Heart right ventricle (tissue), 16 donors: ENCODE data around the gene PRG2. TPM values are rescaled to one million over a fixed set of nuclear protein-coding genes. Genes with fewer than 3 reads are reported as not detected.

Experiments
- ATAC-seq, 8 donors: fragments of 200-7000 bp; cut with Tn5 transposase; one replicate each; pipeline ENCODE4 v1.9.1; 2020; ENCODE audit warnings: mild to moderate bottlenecking in 8 of 8, moderate library complexity in 8 of 8, moderate number of reproducible peaks in 1 of 8
- DNase-seq, 2 donors: peaks; one replicate each; pipeline ENCODE4 v3.0.0-alpha.2; 2020
- H3K27ac ChIP-seq, 10 donors: fragments of 200-600 bp; sonication (generic) in 2 of 10; one replicate each; pipeline versions ENCODE4 v1.5.0 to v1.8.0; 2020 to 2022; ENCODE audit warnings: mild to moderate bottlenecking in 3 of 10
- H3K27me3 ChIP-seq, 7 donors: fragments of 200-600 bp; one replicate each; pipeline ENCODE4 v1.8.0; 2021 to 2022; ENCODE audit warnings: mild to moderate bottlenecking in 2 of 7
- H3K36me3 ChIP-seq, 9 donors: fragments of 200-600 bp; sonication (generic) in 1 of 9; one replicate each; pipeline versions ENCODE4 v1.5.0 to v1.8.0; 2020 to 2022; ENCODE audit warnings: mild to moderate bottlenecking in 2 of 9
- H3K4me1 ChIP-seq, 9 donors: fragments of 200-600 bp; sonication (generic) in 1 of 9; one replicate each; pipeline versions ENCODE4 v1.5.0 to v1.8.0; 2020 to 2022; ENCODE audit warnings: mild to moderate bottlenecking in 4 of 9
- H3K4me3 ChIP-seq, 10 donors: fragments of 200-600 bp; sonication (generic) in 2 of 10; one replicate each; pipeline versions ENCODE4 v1.5.0 to v1.8.0; 2020 to 2022; ENCODE audit warnings: mild to moderate bottlenecking in 7 of 10, moderate library complexity in 2 of 10
- H3K9me3 ChIP-seq, 11 donors: fragments of 200-600 bp in 10 of 11; sonication (generic) in 2 of 11; one replicate each; pipeline versions ENCODE4 v1.5.0 to v1.8.0; 2013 to 2022; ENCODE audit warnings: mild to moderate bottlenecking in 2 of 11, control low read depth in 1 of 11, moderate library complexity in 1 of 11
- CTCF ChIP-seq, 9 donors: fragments of 200-600 bp; sonication (generic) in 2 of 9; IDR thresholded peaks; one replicate each; pipeline versions ENCODE4 v1.5.0 to v1.8.0; 2021 to 2022; ENCODE audit warnings: antibody characterized with exemption in 9 of 9, mild to moderate bottlenecking in 5 of 9, moderate library complexity in 1 of 9
- WGBS, 2 donors: extraction: QIAGEN DNeasy Blood & Tissue Kit; methylation state at CpG; one replicate each; pipeline ENCODE4 v1.1.7; 2013; ENCODE audit warnings: inconsistent platforms in 1 of 2; 5-methylcytosine and 5-hydroxymethylcytosine counted together
- intact Hi-C, 10 donors: fragments of 100-400 bp; cut with DNase I; formaldehyde crosslinking; loops; one replicate each; pipeline versions ENCODE4 v1.11.1 to v1.14.2; 2022
- polyA plus RNA-seq, 2 donors: library from polyadenylated mRNA; stranded (reverse); fragments of 200-250 nt; gene quantifications; one replicate each; pipeline ENCODE4 v1.2.3, GENCODE V29; 2013
- total RNA-seq, 10 donors: library from RNA; stranded (reverse); fragmentation: NEBNext Ultra II Directional in 3 of 10; extraction: Animal tissue kit (Norgen Biotek cat#: 25700) in 3 of 10; gene quantifications; one replicate each; pipeline versions ENCODE4 v1.2.1 to v1.2.4, GENCODE V29; 2021 to 2023
- donor health status: Arrhythmogenic right ventricular cardiomyopathy.
- donor health status: ischemic (EF 13 %, LVEDD 7.1; RV severe dilation, severe dysfunction).
- donor health status: healthy with polysubstance abuse.
- donor health status: DM: no; HTN: yes; CAD: no.
- donor health status: DM: no; HTN: no; CAD: no.
- donor health status: ischemic (EF 25% LVEDD 6.9; RV normal size, moderate dysfunction).
- donor health status: ischemic (EF 25% LVEDD 5.7; RV mildly dilated, moderate dysfunction).
- donor health status: healthy.
- donor health status: DM: yes; HTN: yes; CAD: no.
- donor health status: Ischemic cardiomyopathy.
- donor health status: ischemic (EF 35%, LVEDD 5.7; RV mildly dilated, moderate dysfunction).
- donor health status: nonischemic (EF 11% LVEDD 7.7; RV severe dilation, severe dysfunction).
- donor health status: DM: yes; HTN: yes; CAD: no.
- donor health status: PGD.
- donor health status: ischemic (EF 29% LVEDD 5.4; RV normal size, mild dysfunction).
- donor health status: nonischemic (EF 23%, LVEDD 6.1; RV moderate dilation, normal function).

Gene PRG2
- total and polyA plus RNA-seq, 12 donors = 0.49 TPM; not detected in 11

GRCh38 chr11:57426439-57426928 lies 36.0 kb upstream of the PRG2 start:
- no peaks in the 10 kb centered on the region for H3K9me3 ChIP-seq
- ATAC-seq = peak in 1 of 8 donors; percentile 2
- peak overlapping the region; percentile 27 to 72 (median 63) for H3K4me3 ChIP-seq
- H3K36me3 ChIP-seq = peaks cover 0 to 38% (median 8%) of the 10 kb centered on the region in 9 donors
- intact Hi-C loops = loop anchor here in 1 of 10 donors (5.0 kb wide), 1 partner anchor 79 kb away; no protein-coding TSS in a partner anchor
- 20 to 26% methylated on average over 16 of the region's 16 CpGs for WGBS, 2 donors
- no peak for DNase-seq
- TF ChIP-seq CTCF (IDR thresholded peaks at IDR 0.05) = no peak
- H3K4me1 ChIP-seq = peaks cover 32 to 82% (median 58%) of the 10 kb centered on the region in 9 donors
- peak overlapping the region; percentile 66 to 97 (median 95) for H3K27ac ChIP-seq
- H3K27me3 ChIP-seq = no peaks in the 10 kb centered on the region

- intact Hi-C loops = loop anchor here in 1 of 10 donors (5.0 kb wide), 1 partner anchor 79 kb away; no protein-coding TSS in a partner anchor
- no peak for TF ChIP-seq CTCF (IDR thresholded peaks at IDR 0.05)
- Histone ChIP-seq H3K27me3 (no peaks in the 10 kb centered on the region), H3K9me3 (no peaks in the 10 kb centered on the region), H3K27ac (peak overlapping the region; percentile 66 to 97 (median 95)), H3K4me1 (peaks cover 32 to 82% (median 58%) of the 10 kb centered on the region in 9 donors), H3K4me3 (peak overlapping the region in 9 of 10 donors; percentile 35 to 72 (median 65)), H3K36me3 (peaks cover 0 to 45% (median 14%) of the 10 kb centered on the region in 9 donors)
- peak; percentile 12 to 63 (median 38) for ATAC-seq
- peak; percentile 64 to 69 for DNase-seq
- 31 to 48% methylated on average over 15 of the region's 15 CpGs for WGBS, 2 donors
These were observed 35.4 kb upstream of the PRG2 start for GRCh38 chr11:57425565-57426438.

- WGBS, 2 donors = 35 to 42% methylated on average over 15 of the region's 15 CpGs
- Histone ChIP-seq H3K27me3 (no peaks in the 10 kb centered on the region), H3K36me3 (peaks cover 0 to 53% (median 21%) of the 10 kb centered on the region in 9 donors), H3K4me3 (peak overlapping the region in 8 of 10 donors; percentile 2 to 72 (median 66)), H3K9me3 (no peaks in the 10 kb centered on the region), H3K4me1 (peaks cover 32 to 82% (median 54%) of the 10 kb centered on the region in 9 donors), H3K27ac (peak overlapping the region; percentile 66 to 97 (median 95))
- TF ChIP-seq CTCF (IDR thresholded peaks at IDR 0.05) = no peak
- intact Hi-C loops = loop anchor here in 2 of 10 donors (5.0 kb wide), 2 partner anchors 73 to 78 kb away; no protein-coding TSS in a partner anchor
- ATAC-seq (peak; percentile 59 to 87 (median 77)), DNase-seq (peak; percentile 57 to 85)
These were observed 34.5 kb upstream of the PRG2 start for GRCh38 chr11:57424792-57425564.
